Stomach (tissue), 8 donors: ENCODE results near the gene MSGN1. TPM values are rescaled to one million over a fixed set of nuclear protein-coding genes. Genes with fewer than 3 reads are reported as not detected.

ENCODE experiments used
- polyA plus RNA-seq, 3 donors: library from polyadenylated mRNA; stranded (reverse); fragments of 200-250 nt; gene quantifications; one replicate each; pipeline ENCODE4 v1.2.3, GENCODE V29; 2013
- total RNA-seq, 5 donors: library from RNA; depleted of rRNA; stranded (reverse); fragments of >200 nt; gene quantifications; one replicate each; pipeline versions ENCODE4 v1.1.0 to v1.2.3, GENCODE V29; 2014 to 2016
- donor health status: healthy with polysubstance abuse.
- donor health status: Bipolar disorder and iron deficiency.
- donor health status: healthy.

Gene MSGN1
- total and polyA plus RNA-seq, 8 donors: 0.75 TPM; not detected in 7

Other genes starting within 250 kb of the MSGN1 start
- gene SMC6, start 62.6 kb upstream of the MSGN1 start, total RNA-seq: 10 to 100 TPM in 4 of 5 donors, 1 to 10 TPM in 1; 8.8 to 67.4 (median 38.9) TPM
- 1 to 10 TPM; 3.3 to 9.3 (median 4.1) TPM for gene SMC6, start 62.6 kb upstream of the MSGN1 start, polyA plus RNA-seq
- 10 to 100 TPM in 3 of 5 donors, 1 to 10 TPM in 1, under 1 TPM in 1; 0.58 to 65.2 (median 10.3) TPM for gene GEN1, start 62.3 kb upstream of the MSGN1 start, total RNA-seq
- 1 to 10 TPM in 2 of 3 donors, under 1 TPM in 1; 0.81 to 7.3 (median 1.4) TPM for gene GEN1, start 62.3 kb upstream of the MSGN1 start, polyA plus RNA-seq
- 100 to 1,000 TPM in 2 of 5 donors, 10 to 100 TPM in 3; 18.1 to 150 (median 31.0) TPM for gene KCNS3, start 62.2 kb downstream of the MSGN1 start, total RNA-seq
- gene KCNS3, start 62.2 kb downstream of the MSGN1 start, polyA plus RNA-seq: 10 to 100 TPM in 2 of 3 donors, 1 to 10 TPM in 1; 7.6 to 15.0 (median 12.3) TPM